Testis (tissue), 3 donors: ENCODE results near the gene SCARB2. TPM values are rescaled to one million over a fixed set of nuclear protein-coding genes. Genes with fewer than 3 reads are reported as not detected.

Experiments
- DNase-seq: peaks from one replicate; pipeline ENCODE4 v3.0.0-alpha.2; 2019
- H3K27ac ChIP-seq, 2 donors: fragments of 200-600 bp; sonication (generic); one replicate each; pipeline ENCODE4 v1.5.1; 2019
- H3K27me3 ChIP-seq: fragments of 200-600 bp; sonication (generic); one replicate; pipeline ENCODE4 v1.5.1; 2019
- H3K36me3 ChIP-seq: fragments of 200-600 bp; sonication (generic); one replicate; pipeline ENCODE4 v1.5.1; 2017; ENCODE audit warnings: low read depth; ENCODE audit errors: missing control alignments
- H3K4me1 ChIP-seq: fragments of 200-600 bp; sonication (generic); one replicate; pipeline ENCODE4 v1.5.1; 2019
- H3K4me3 ChIP-seq, 2 donors: fragments of 200-600 bp; sonication (generic); one replicate each; pipeline ENCODE4 v1.5.1; 2017 to 2019
- H3K9me3 ChIP-seq: fragments of 200-600 bp; sonication (generic); one replicate; pipeline ENCODE4 v1.5.1; 2017
- POLR2A ChIP-seq: fragments of 450-650 bp; IDR thresholded peaks from one replicate; pipeline ENCODE4 v1.6.1; 2017; ENCODE audit warnings: antibody characterized with exemption, mild to moderate bottlenecking, moderate library complexity
- WGBS, 2 donors: methylation state at CpG; one replicate each; pipeline ENCODE4 v1.1.5; 2018; 5-methylcytosine and 5-hydroxymethylcytosine counted together
- intact Hi-C: fragments of 100-400 bp; cut with DNase I; formaldehyde crosslinking; loops from one replicate; pipeline ENCODE4 v1.15.1; 2023; ENCODE audit warnings: low total_unique reads
- polyA plus RNA-seq: library from polyadenylated mRNA; stranded (reverse); fragments of 350-450 nt; fragmentation: Illumina TruSeq; extraction: RNeasy Lipid Tissue Mini Kit (QIAGEN cat#74804); gene quantifications from one replicate; pipeline ENCODE4 v1.2.3, GENCODE V29; 2014; ENCODE audit warnings: low read depth, low replicate concordance; ENCODE audit not compliant: insufficient read depth
- total RNA-seq, 2 donors: library from RNA; depleted of rRNA; stranded (reverse); fragments of >200 nt; gene quantifications; one replicate each; pipeline ENCODE4 v1.2.3, GENCODE V29; 2016
- TF ChIP-seq, protein P1 (sequence below), 3 experiments: fragments of 450-650 bp in 2 of 3; fragments of 200-600 bp in 1 of 3; sonication (generic) in 1 of 3; IDR thresholded peaks; one replicate each; pipeline ENCODE4 v1.5.1; 2016 to 2019; ENCODE audit warnings: antibody characterized with exemption in 3 of 3, mild to moderate bottlenecking in 2 of 3, moderate library complexity in 1 of 3

The SCARB2 gene
- total and polyA plus RNA-seq, 3 donors from 2014 or later, result 79.0 to 115 (median 115) TPM

DNA sequence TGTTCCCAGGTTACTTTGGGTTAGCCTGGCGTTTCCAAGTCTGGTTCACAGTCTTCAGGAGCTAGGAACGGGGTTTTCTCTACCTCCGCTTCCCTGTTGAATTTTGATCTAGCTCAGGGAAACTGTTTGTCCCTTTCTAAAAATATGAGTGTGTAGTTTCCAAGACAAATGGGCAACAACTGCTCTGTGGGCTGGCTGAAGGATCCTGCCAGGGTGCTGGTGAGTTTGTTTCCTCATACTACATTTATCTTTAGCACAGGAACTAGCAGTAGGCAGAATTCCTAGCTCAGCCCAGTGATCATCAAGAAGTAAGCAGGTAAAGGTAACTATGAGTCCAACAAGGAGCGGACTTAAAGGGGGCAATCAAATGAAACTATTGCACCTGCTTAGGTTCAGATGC is 24.6 kb upstream of the SCARB2 start:
- Histone ChIP-seq H3K27me3 (no peaks in the 10 kb centered on the region), H3K27ac (no peak overlapping the region), H3K36me3 (no peaks in the 10 kb centered on the region), H3K9me3 (no peaks in the 10 kb centered on the region), H3K4me3 (no peak overlapping the region), H3K4me1 (no peaks in the 10 kb centered on the region)
- DNase-seq, result no peak
- TF ChIP-seq POLR2A, result no peak
- TF ChIP-seq, protein P1, sequence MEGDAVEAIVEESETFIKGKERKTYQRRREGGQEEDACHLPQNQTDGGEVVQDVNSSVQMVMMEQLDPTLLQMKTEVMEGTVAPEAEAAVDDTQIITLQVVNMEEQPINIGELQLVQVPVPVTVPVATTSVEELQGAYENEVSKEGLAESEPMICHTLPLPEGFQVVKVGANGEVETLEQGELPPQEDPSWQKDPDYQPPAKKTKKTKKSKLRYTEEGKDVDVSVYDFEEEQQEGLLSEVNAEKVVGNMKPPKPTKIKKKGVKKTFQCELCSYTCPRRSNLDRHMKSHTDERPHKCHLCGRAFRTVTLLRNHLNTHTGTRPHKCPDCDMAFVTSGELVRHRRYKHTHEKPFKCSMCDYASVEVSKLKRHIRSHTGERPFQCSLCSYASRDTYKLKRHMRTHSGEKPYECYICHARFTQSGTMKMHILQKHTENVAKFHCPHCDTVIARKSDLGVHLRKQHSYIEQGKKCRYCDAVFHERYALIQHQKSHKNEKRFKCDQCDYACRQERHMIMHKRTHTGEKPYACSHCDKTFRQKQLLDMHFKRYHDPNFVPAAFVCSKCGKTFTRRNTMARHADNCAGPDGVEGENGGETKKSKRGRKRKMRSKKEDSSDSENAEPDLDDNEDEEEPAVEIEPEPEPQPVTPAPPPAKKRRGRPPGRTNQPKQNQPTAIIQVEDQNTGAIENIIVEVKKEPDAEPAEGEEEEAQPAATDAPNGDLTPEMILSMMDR (IDR thresholded peaks at IDR 0.05), result no peak
- intact Hi-C loops, result no loop called here
- WGBS, 2 donors, result 95% methylated on average over 4 of the region's 4 CpGs

DNA sequence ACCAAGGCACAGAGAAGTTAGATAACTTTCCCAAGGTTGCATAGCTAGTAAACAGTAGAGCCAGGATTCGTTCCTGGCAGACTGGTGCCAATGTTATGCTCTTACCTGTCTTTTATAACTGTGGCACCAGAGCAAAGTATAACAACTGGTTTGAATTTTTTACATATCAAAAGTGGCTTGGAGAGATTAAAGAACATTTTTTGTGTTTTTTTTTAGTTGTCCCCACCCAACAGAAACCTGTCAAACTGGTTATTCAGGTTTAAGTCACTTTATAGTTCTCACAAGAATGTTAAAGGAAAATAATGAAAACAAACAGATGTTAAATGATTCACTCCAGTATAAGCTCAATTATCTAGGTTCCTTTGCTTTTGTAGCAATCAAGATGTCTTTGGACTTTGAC is 22.3 kb upstream of the SCARB2 start:
- TF ChIP-seq, protein P1 (IDR thresholded peaks at IDR 0.05), result no peak
- TF ChIP-seq POLR2A, result no peak
- intact Hi-C loops, result no loop called here
- no peaks in the 10 kb centered on the region for H3K4me1 ChIP-seq
- H3K4me3 ChIP-seq, result no peak overlapping the region
- H3K27ac ChIP-seq, result no peak overlapping the region
- DNase-seq, result no peak
- 55 to 71% methylated on average over 1 of the region's 1 CpG for WGBS, 2 donors
- H3K36me3 ChIP-seq, result no peaks in the 10 kb centered on the region
- H3K9me3 ChIP-seq, result no peaks in the 10 kb centered on the region
- no peaks in the 10 kb centered on the region for H3K27me3 ChIP-seq

DNA sequence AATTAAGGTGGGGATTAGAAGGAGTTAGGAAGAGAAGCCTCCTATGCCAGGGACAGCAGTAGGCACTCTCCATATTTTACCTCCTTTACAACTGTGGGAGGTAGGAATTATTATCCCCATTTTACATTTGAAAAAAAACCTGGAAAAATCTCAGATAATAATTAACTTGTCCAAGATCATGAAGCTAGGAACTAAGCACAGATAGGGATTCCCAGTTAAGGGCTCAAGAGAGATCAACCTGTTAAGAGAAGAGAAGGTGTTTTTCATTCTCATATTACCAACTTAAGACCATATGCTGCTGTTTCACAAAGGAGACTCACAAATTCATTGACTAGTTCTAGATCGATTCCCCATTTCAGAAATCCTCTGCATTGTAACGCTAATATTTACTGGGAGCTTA is 21.8 kb upstream of the SCARB2 start:
- Histone ChIP-seq H3K9me3 (no peaks in the 10 kb centered on the region), H3K27me3 (no peaks in the 10 kb centered on the region), H3K4me1 (no peaks in the 10 kb centered on the region), H3K36me3 (no peaks in the 10 kb centered on the region), H3K27ac (no peak overlapping the region), H3K4me3 (peak overlapping the region in 1 of 2 donors; percentile 39)
- intact Hi-C loops, result no loop called here
- 60 to 85% methylated on average over 2 of the region's 2 CpGs for WGBS, 2 donors
- no peak for DNase-seq
- no peak for TF ChIP-seq POLR2A
- TF ChIP-seq, protein P1 (IDR thresholded peaks at IDR 0.05), result no peak

DNA sequence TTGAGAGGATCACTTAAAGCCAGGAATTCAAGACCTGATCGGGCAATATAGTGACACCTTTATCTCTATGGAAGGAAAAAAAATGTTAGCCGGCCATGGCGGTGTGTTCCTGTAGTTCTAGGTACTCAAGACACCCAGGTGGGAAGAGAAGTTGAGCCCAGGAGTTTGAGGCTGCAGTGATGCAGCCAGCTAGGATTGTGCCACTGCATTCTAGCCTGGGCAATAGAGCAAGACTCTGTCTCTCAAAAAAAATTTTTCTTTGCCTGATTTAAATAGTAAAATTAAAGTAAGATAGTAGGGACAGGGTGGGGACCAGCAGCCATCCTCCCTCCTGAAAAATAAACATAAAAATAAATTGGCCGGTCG is 21.0 kb upstream of the SCARB2 start:
- Histone ChIP-seq H3K4me1 (no peaks in the 10 kb centered on the region), H3K27ac (no peak overlapping the region), H3K36me3 (no peaks in the 10 kb centered on the region), H3K27me3 (no peaks in the 10 kb centered on the region), H3K4me3 (peak overlapping the region; percentile 22 to 39), H3K9me3 (no peaks in the 10 kb centered on the region)
- no peak for DNase-seq
- TF ChIP-seq POLR2A, result no peak
- TF ChIP-seq, protein P1 (IDR thresholded peaks at IDR 0.05), result no peak
- WGBS, 2 donors, result 74 to 76% methylated on average over 5 of the region's 5 CpGs
- intact Hi-C loops, result no loop called here

DNA sequence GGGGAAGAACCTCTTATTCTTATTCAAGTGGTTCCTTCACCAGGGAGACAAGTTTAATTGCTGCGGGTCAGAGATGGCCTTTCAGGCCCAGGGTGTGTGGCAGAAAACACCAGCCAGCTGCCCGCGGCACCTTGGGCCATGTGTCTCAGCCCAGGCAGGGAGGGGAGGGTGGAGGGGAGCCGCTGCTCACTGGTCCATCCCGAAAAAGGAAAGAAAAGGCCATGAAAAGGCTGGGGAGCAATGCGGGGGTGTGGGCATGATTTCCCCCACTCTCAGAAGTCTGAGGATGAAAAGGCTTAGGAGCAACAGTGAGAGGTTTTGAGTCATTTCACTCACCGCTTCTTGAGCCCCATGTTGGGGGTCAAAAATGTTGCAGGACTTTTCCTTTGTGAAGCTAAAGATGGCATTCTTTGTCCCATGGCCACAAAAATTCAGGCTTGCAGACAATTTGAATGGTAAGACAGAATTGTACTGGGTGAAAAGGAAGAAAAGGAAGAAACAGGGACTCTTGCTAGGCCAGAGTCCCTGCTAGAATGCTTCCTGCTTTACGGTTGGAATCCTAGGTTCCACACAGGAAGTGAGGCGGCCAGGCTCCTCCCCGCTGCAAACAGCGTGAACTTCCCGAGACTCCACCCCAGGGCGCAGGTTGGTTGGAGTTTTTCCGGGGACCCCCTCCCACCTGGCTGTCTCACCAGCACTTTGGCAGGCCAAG is 20.5 kb upstream of the SCARB2 start:
- peak overlapping the region in 1 of 2 donors; percentile 2 for H3K27ac ChIP-seq

More for the DNA sequence above, 20.5 kb upstream of the SCARB2 start:
- H3K9me3 ChIP-seq, result no peaks in the 10 kb centered on the region
- H3K36me3 ChIP-seq, result no peaks in the 10 kb centered on the region
- intact Hi-C loops, result no loop called here
- TF ChIP-seq, protein P1 (IDR thresholded peaks at IDR 0.05), result no peak
- TF ChIP-seq POLR2A, result no peak
- H3K4me3 ChIP-seq, result peak overlapping the region; percentile 22 to 39
- WGBS, 2 donors, result 61 to 72% methylated on average over 11 to 14 of the region's 14 CpGs
- no peaks in the 10 kb centered on the region for H3K4me1 ChIP-seq
- H3K27me3 ChIP-seq, result no peaks in the 10 kb centered on the region
- DNase-seq, result peak; percentile 54
